Endothelial cell of umbilical vein (primary cell): ENCODE results near the gene OLA1. TPM values are rescaled to one million over a fixed set of nuclear protein-coding genes. Genes with fewer than 3 reads are reported as not detected.

Source experiments
- BruUV-seq: library from RNA; stranded (reverse); fragments of 400-500 nt; replicated peaks from 2 replicates; lab custom pipeline; 2021; lab: Mats Ljungman, UMichigan
- CTCF ChIA-PET: fragments of 300-600, 350-600 bp; sonication (Branson Sonifier 250); formaldehyde crosslinking; loops from one replicate; lab custom pipeline; 2021; ENCODE audit warnings: antibody characterized with exemption, inconsistent platforms; lab: Charles Lee
- POLR2A ChIA-PET: fragments of 300-600, 350-600 bp; sonication (Branson Sonifier 250); formaldehyde crosslinking; loops from one replicate; lab custom pipeline; 2021; ENCODE audit warnings: antibody characterized with exemption, inconsistent platforms; lab: Charles Lee
- DNase-seq: peaks from one replicate; pipeline ENCODE4 v3.0.0-alpha.2; 2011; ENCODE audit warnings: low read depth, low spot score
- FAIRE-seq: peaks from 2 replicates; lab custom pipeline; 2011; peaks lifted over from hg19 to GRCh38; lab: Jason Lieb, UNC
- H2AFZ ChIP-seq: 2 replicates; pipeline ENCODE4 v1.6.0; 2012; ENCODE audit warnings: low read depth, low read length, control low read depth, inconsistent platforms
- H3K27ac ChIP-seq: 2 replicates; pipeline ENCODE4 v1.5.1; 2011; ENCODE audit warnings: low read depth, mild to moderate bottlenecking, control low read depth, low read length, moderate library complexity; ENCODE audit not compliant: insufficient read depth
- H3K27me3 ChIP-seq, 2 experiments: 2 replicates each; pipeline versions ENCODE4 v1.6.0 to v1.6.1; 2011; ENCODE audit warnings: low read length in 2 of 2, mixed read lengths in 1 of 2; ENCODE audit not compliant: control insufficient read depth in 2 of 2, insufficient read depth in 2 of 2
- H3K36me3 ChIP-seq, 2 experiments: 2 replicates in 1 of 2; 3 replicates in 1 of 2; pipeline ENCODE4 v1.5.1; 2011; ENCODE audit warnings: low read length in 2 of 2, mild to moderate bottlenecking in 1 of 2, moderate library complexity in 1 of 2; ENCODE audit not compliant: control insufficient read depth in 2 of 2, insufficient read depth in 2 of 2; ENCODE audit errors: extremely low read depth in 1 of 2
- H3K4me1 ChIP-seq: 3 replicates; pipeline ENCODE4 v1.5.1; 2011; ENCODE audit warnings: mild to moderate bottlenecking, low read length; ENCODE audit not compliant: control insufficient read depth, insufficient read depth; ENCODE audit errors: extremely low read depth
- H3K4me2 ChIP-seq: 2 replicates; pipeline ENCODE4 v1.6.1; 2011; ENCODE audit warnings: low read length, control low read depth, mixed read lengths; ENCODE audit not compliant: insufficient read depth
- H3K4me3 ChIP-seq, 3 experiments: fragments of 200-600 bp in 1 of 3; sonication (generic), shearing (Covaris generic) in 1 of 3; replicated peaks in 1 of 3; 2 replicates each; pipeline ENCODE4 v1.5.1; 2011 to 2016; ENCODE audit warnings: control low read depth in 3 of 3, low read length in 3 of 3, mild to moderate bottlenecking in 2 of 3, inconsistent platforms in 1 of 3, low read depth in 1 of 3, moderate library complexity in 1 of 3; ENCODE audit not compliant: insufficient read depth in 1 of 3
- H3K79me2 ChIP-seq: 2 replicates; pipeline ENCODE4 v1.6.0; 2012; ENCODE audit warnings: low read length, inconsistent platforms; ENCODE audit not compliant: control insufficient read depth, insufficient read depth
- H3K9ac ChIP-seq: replicated peaks from 2 replicates; pipeline ENCODE3; 2011; ENCODE audit warnings: low read length, control low read depth; ENCODE audit not compliant: insufficient read depth; ENCODE audit errors: extremely low read depth
- H3K9me1 ChIP-seq: replicated peaks from 3 replicates; pipeline ENCODE4 v1.6.0; 2011; ENCODE audit warnings: mild to moderate bottlenecking, low read length; ENCODE audit not compliant: control insufficient read depth, insufficient read depth; ENCODE audit errors: extremely low read depth
- H3K9me3 ChIP-seq: replicated peaks from 2 replicates; pipeline ENCODE4 v1.5.1; 2012; ENCODE audit warnings: low read length, inconsistent platforms; ENCODE audit not compliant: control insufficient read depth, insufficient read depth
- H4K20me1 ChIP-seq: replicated peaks from 2 replicates; pipeline ENCODE3; 2011; ENCODE audit warnings: mild to moderate bottlenecking, low read length; ENCODE audit not compliant: control insufficient read depth, insufficient read depth; ENCODE audit errors: extremely low read depth
- EZH2 ChIP-seq: IDR thresholded peaks from 2 replicates; pipeline ENCODE4 v1.6.1; 2012; ENCODE audit warnings: borderline replicate concordance, low read depth, mild to moderate bottlenecking, moderate library complexity, low read length, inconsistent platforms; ENCODE audit not compliant: severe bottlenecking
- FOS ChIP-seq: IDR thresholded peaks from 2 replicates; pipeline ENCODE4 v1.6.1; 2011; ENCODE audit warnings: mild to moderate bottlenecking, low read length, moderate library complexity, borderline replicate concordance; ENCODE audit not compliant: insufficient read depth
- GATA2 ChIP-seq: IDR thresholded peaks from 2 replicates; pipeline ENCODE4 v1.7.0; 2011; ENCODE audit warnings: low read depth, mild to moderate bottlenecking, moderate library complexity, mixed read lengths, low read length; ENCODE audit not compliant: insufficient read length, insufficient read depth
- JUN ChIP-seq: IDR thresholded peaks from 2 replicates; pipeline ENCODE4 v1.6.1; 2011; ENCODE audit warnings: borderline replicate concordance, low read depth; ENCODE audit not compliant: insufficient read length, insufficient read depth
- MYC ChIP-seq: IDR thresholded peaks from one replicate; pipeline ENCODE4 v1.6.1; 2011; ENCODE audit warnings: mild to moderate bottlenecking, low read depth, low read length
- POLR2A ChIP-seq: IDR thresholded peaks from 2 replicates; pipeline ENCODE4 v1.6.1; 2012; ENCODE audit warnings: low read depth, mild to moderate bottlenecking, control low read depth, low read length
- POLR2AphosphoS5 ChIP-seq: IDR thresholded peaks from 2 replicates; pipeline ENCODE4 v1.6.1; 2012; ENCODE audit warnings: low read depth, mild to moderate bottlenecking, control low read depth, low read length, moderate library complexity; ENCODE audit not compliant: insufficient read depth
- dilution Hi-C: fragments of 300-500 bp; cut with MboI; formaldehyde crosslinking; loops from one replicate; pipeline ENCODE4 v1.15.0; 2019; ENCODE audit warnings: low sequenced_read_pairs; ENCODE audit not compliant: extremely low pct_ligation_motif_present
- intact Hi-C: fragments of 100-400 bp; cut with micrococcal nuclease; formaldehyde crosslinking; loops from one replicate; pipeline ENCODE4 v1.10.0; 2022
- polyA plus RNA-seq, 4 experiments: library from polyadenylated mRNA; depleted of rRNA in 3 of 4; stranded (reverse) in 3 of 4; unstranded in 1 of 4; fragments of >200 nt; gene quantifications; 2 replicates each; pipeline versions ENCODE4 v1.2.1 to v1.2.3, GENCODE V29; 2011 to 2012; ENCODE audit warnings: missing spikeins in 1 of 4
- total RNA-seq: library from RNA; stranded (reverse); gene quantifications from 2 replicates; pipeline ENCODE4 v1.2.3, GENCODE V29; 2021
- TF ChIP-seq, protein P1 (sequence below), 2 donors: IDR thresholded peaks; 1 replicate in 1 of 2; 2 replicates in 1 of 2; pipeline ENCODE4 v1.5.1; 2011; ENCODE audit warnings: low read length in 2 of 2, mild to moderate bottlenecking in 2 of 2, moderate library complexity in 2 of 2, control low read depth in 1 of 2, inconsistent platforms in 1 of 2, low read depth in 1 of 2; ENCODE audit not compliant: insufficient read depth in 1 of 2; ENCODE audit errors: extremely low read depth in 1 of 2
- TF ChIP-seq, protein P2 (sequence below): IDR thresholded peaks from 2 replicates; pipeline ENCODE4 v1.6.1; 2011; ENCODE audit not compliant: insufficient read depth, insufficient read length

The OLA1 gene
- total and polyA plus RNA-seq, 2 donors (not counting 3 experiments of a cell fraction or from before 2014, with no cell fraction given), result 30.6 to 93.9 TPM

- ChIA-PET CTCF (no interaction called here), POLR2A (no interaction called here)
- Histone ChIP-seq H3K9me3 (no peaks in the 10 kb centered on the region), H3K4me2 (no peak overlapping the region), H3K79me2 (no peaks in the 10 kb centered on the region), H3K36me3 (no peaks in the 10 kb centered on the region), H3K9ac (no peak overlapping the region), H3K4me1 (no peaks in the 10 kb centered on the region), H3K27ac (no peak overlapping the region), H3K27me3 (no peaks in the 10 kb centered on the region), H3K4me3 (no peak overlapping the region), H2AFZ (no peak overlapping the region), H4K20me1 (no peaks in the 10 kb centered on the region), H3K9me1 (no peaks in the 10 kb centered on the region)
- TF ChIP-seq EZH2 (no peak), POLR2A (no peak), GATA2 (no peak), MYC (no peak), FOS (no peak), JUN (no peak), POLR2AphosphoS5 (no peak)
- TF ChIP-seq, protein P1, sequence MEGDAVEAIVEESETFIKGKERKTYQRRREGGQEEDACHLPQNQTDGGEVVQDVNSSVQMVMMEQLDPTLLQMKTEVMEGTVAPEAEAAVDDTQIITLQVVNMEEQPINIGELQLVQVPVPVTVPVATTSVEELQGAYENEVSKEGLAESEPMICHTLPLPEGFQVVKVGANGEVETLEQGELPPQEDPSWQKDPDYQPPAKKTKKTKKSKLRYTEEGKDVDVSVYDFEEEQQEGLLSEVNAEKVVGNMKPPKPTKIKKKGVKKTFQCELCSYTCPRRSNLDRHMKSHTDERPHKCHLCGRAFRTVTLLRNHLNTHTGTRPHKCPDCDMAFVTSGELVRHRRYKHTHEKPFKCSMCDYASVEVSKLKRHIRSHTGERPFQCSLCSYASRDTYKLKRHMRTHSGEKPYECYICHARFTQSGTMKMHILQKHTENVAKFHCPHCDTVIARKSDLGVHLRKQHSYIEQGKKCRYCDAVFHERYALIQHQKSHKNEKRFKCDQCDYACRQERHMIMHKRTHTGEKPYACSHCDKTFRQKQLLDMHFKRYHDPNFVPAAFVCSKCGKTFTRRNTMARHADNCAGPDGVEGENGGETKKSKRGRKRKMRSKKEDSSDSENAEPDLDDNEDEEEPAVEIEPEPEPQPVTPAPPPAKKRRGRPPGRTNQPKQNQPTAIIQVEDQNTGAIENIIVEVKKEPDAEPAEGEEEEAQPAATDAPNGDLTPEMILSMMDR (IDR thresholded peaks at IDR 0.05; ENCODE audit: extremely low read depth in 1 of 2, insufficient read depth in 1 of 2, low read depth in 1 of 2, low read length in 2 of 2), result no peak
- TF ChIP-seq, protein P2, sequence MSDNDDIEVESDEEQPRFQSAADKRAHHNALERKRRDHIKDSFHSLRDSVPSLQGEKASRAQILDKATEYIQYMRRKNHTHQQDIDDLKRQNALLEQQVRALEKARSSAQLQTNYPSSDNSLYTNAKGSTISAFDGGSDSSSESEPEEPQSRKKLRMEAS, result no peak
- no peak for DNase-seq
- no TSS peak for BruUV-seq
- FAIRE-seq, result no peak
- dilution Hi-C loops, result no loop called here
- intact Hi-C loops, result no loop called here
These were observed 5.9 kb upstream of the OLA1 start for GRCh38 chr2:174254267-174254666.
